Esophagus muscularis mucosa (tissue), 4 donors: Measurements from ENCODE around the gene DENND11. TPM values are rescaled to one million over a fixed set of nuclear protein-coding genes. Genes with fewer than 3 reads are reported as not detected.

ENCODE experiments used
- DNase-seq: peaks from one replicate; pipeline ENCODE4 v3.0.0-alpha.2; 2017; ENCODE audit errors: extremely low spot score
- H3K27ac ChIP-seq, 4 donors: fragments of 200-600 bp; sonication (generic); replicated peaks in 1 of 4; 1 replicate in 3 of 4; 2 replicates in 1 of 4; pipeline ENCODE4 v1.5.1; 2016 to 2019; ENCODE audit warnings: mild to moderate bottlenecking in 1 of 4
- H3K27me3 ChIP-seq, 4 donors: fragments of 200-600 bp; sonication (generic); one replicate each; pipeline versions ENCODE4 v1.5.1 to v1.6.0; 2016 to 2019
- H3K36me3 ChIP-seq, 4 donors: fragments of 200-600 bp; sonication (generic); one replicate each; pipeline ENCODE4 v1.5.1; 2016 to 2019
- H3K4me1 ChIP-seq, 4 donors: fragments of 200-600 bp; sonication (generic); one replicate each; pipeline ENCODE4 v1.5.1; 2016 to 2019
- H3K4me3 ChIP-seq, 4 donors: fragments of 200-600 bp; sonication (generic); 1 replicate in 2 of 4; 2 replicates in 2 of 4; pipeline ENCODE4 v1.5.1; 2016 to 2019; ENCODE audit warnings: mild to moderate bottlenecking in 4 of 4, moderate library complexity in 1 of 4
- H3K9me3 ChIP-seq, 4 donors: fragments of 200-600 bp; sonication (generic); 1 replicate in 3 of 4; 2 replicates in 1 of 4; pipeline ENCODE4 v1.5.1; 2016 to 2019
- CTCF ChIP-seq, 3 experiments: fragments of 200-600 bp in 2 of 3; fragments of 450-650 bp in 1 of 3; sonication (generic) in 2 of 3; IDR thresholded peaks; one replicate each; pipeline ENCODE4 v1.5.1; 2017 to 2019; ENCODE audit warnings: antibody characterized with exemption in 3 of 3, mild to moderate bottlenecking in 2 of 3, moderate library complexity in 1 of 3
- EP300 ChIP-seq: sonication (generic); formaldehyde crosslinking; IDR thresholded peaks from one replicate; pipeline ENCODE4 v1.6.1; 2017; ENCODE audit warnings: antibody characterized with exemption
- POLR2A ChIP-seq: fragments of 450-650 bp; IDR thresholded peaks from one replicate; pipeline ENCODE4 v1.6.1; 2017; ENCODE audit warnings: antibody characterized with exemption, moderate library complexity, mild to moderate bottlenecking, low read depth
- POLR2AphosphoS5 ChIP-seq, 2 donors: sonication (generic); formaldehyde crosslinking; IDR thresholded peaks; one replicate each; pipeline ENCODE4 v1.6.1; 2017; ENCODE audit warnings: antibody characterized with exemption in 2 of 2
- WGBS: methylation state at CpG from one replicate; pipeline ENCODE4 v1.1.5; 2018; 5-methylcytosine and 5-hydroxymethylcytosine counted together
- intact Hi-C: fragments of 100-400 bp; cut with DNase I; formaldehyde crosslinking; loops from one replicate; pipeline ENCODE4 v1.15.1; 2023
- total RNA-seq, 4 donors: library from RNA; depleted of rRNA; stranded (reverse); fragments of >200 nt; gene quantifications; one replicate each; pipeline versions ENCODE4 v1.1.0 to v1.2.1, GENCODE V29; 2016

Gene DENND11
- 10 to 100 TPM; 14.9 to 25.4 (median 16.3) TPM for total RNA-seq

GRCh38 chr7:141702047-141702567 is at the start of gene DENND11:
TSS of gene DENND11 (minus strand) at chr7:141702166. CDS start at chr7:141702153, 13 bp downstream.
- Histone ChIP-seq H3K9me3 (no peaks in the 10 kb centered on the region), H3K27ac (peak within 1 kb of the TSS; percentile 86 to 90 (median 89)), H3K4me1 (peaks cover 21 to 50% (median 41%) of the 10 kb centered on the region in 4 donors), H3K4me3 (peak within 1 kb of the TSS; percentile 76 to 98 (median 90)), H3K36me3 (no peaks in the 10 kb centered on the region), H3K27me3 (no peaks in the 10 kb centered on the region)
- no peak for TF ChIP-seq POLR2AphosphoS5 (IDR thresholded peaks at IDR 0.05)
- TF ChIP-seq CTCF (IDR thresholded peaks at IDR 0.05): no peak
- no peak for TF ChIP-seq EP300
- TF ChIP-seq POLR2A: no peak
- WGBS: 0% methylated on average over 16 of the region's 62 CpGs
- DNase-seq: no peak
- intact Hi-C loops: loop anchor here (5.0 kb wide), 1 partner anchor 35 kb away; the partner anchor contains the start of gene SSBP1

- H3K27ac ChIP-seq: no peak overlapping the region
- WGBS: 93% methylated on average over 2 of the region's 2 CpGs
- H3K9me3 ChIP-seq: peaks cover 0 to 29% (median 16%) of the 10 kb centered on the region in 4 donors
- H3K4me1 ChIP-seq: no peaks in the 10 kb centered on the region
- H3K36me3 ChIP-seq: peaks cover 79 to 100% (median 89%) of the 10 kb centered on the region in 4 donors
- H3K4me3 ChIP-seq: no peak overlapping the region
- no peaks in the 10 kb centered on the region for H3K27me3 ChIP-seq
- intact Hi-C loops: no loop called here
- no peak for TF ChIP-seq POLR2AphosphoS5 (IDR thresholded peaks at IDR 0.05)
- TF ChIP-seq POLR2A: no peak
- TF ChIP-seq EP300: no peak
- TF ChIP-seq CTCF (IDR thresholded peaks at IDR 0.05): no peak
- DNase-seq: no peak
Observed at GRCh38 chr7:141748396-141748795, 46.4 kb upstream of the DENND11 start.

- peaks cover 65 to 91% (median 80%) of the 10 kb centered on the region in 4 donors for H3K36me3 ChIP-seq
- DNase-seq: no peak
- intact Hi-C loops: no loop called here
- no peak overlapping the region for H3K27ac ChIP-seq
- no peaks in the 10 kb centered on the region for H3K27me3 ChIP-seq
- peaks cover 9 to 23% (median 13%) of the 10 kb centered on the region in 4 donors for H3K4me1 ChIP-seq
- WGBS: 94% methylated on average over 2 of the region's 2 CpGs
- TF ChIP-seq EP300 (no peak), POLR2A (no peak), POLR2AphosphoS5 (IDR thresholded peaks at IDR 0.05) (no peak), CTCF (IDR thresholded peaks at IDR 0.05) (no peak)
- no peaks in the 10 kb centered on the region for H3K9me3 ChIP-seq
- H3K4me3 ChIP-seq: no peak overlapping the region
Observed at GRCh38 chr7:141744131-141744530, 42.2 kb upstream of the DENND11 start.

- peaks cover 15 to 33% (median 22%) of the 10 kb centered on the region in 4 donors for H3K4me1 ChIP-seq
- no peaks in the 10 kb centered on the region for H3K27me3 ChIP-seq
- peaks cover 53 to 72% (median 67%) of the 10 kb centered on the region in 4 donors for H3K36me3 ChIP-seq
- H3K27ac ChIP-seq: no peak overlapping the region
- intact Hi-C loops: no loop called here
- no peak overlapping the region for H3K4me3 ChIP-seq
- 96% methylated on average over 1 of the region's 1 CpG for WGBS
- no peak for DNase-seq
- TF ChIP-seq POLR2AphosphoS5 (IDR thresholded peaks at IDR 0.05): no peak
- no peak for TF ChIP-seq CTCF (IDR thresholded peaks at IDR 0.05)
- TF ChIP-seq POLR2A: no peak
- TF ChIP-seq EP300: no peak
- no peaks in the 10 kb centered on the region for H3K9me3 ChIP-seq
Observed at GRCh38 chr7:141742229-141742628, 40.3 kb upstream of the DENND11 start.
